K562 (cell line): Measurements from ENCODE around the gene ZRANB3. TPM values are rescaled to one million over a fixed set of nuclear protein-coding genes. Genes with fewer than 3 reads are reported as not detected.

ENCODE experiments used
- ATAC-seq: fragments of 200-7000 bp; cut with Tn5 transposase; 3 replicates; pipeline ENCODE4 v1.9.1; 2020; ENCODE audit warnings: moderate library complexity
- BruUV-seq: library from RNA; stranded (reverse); fragments of 400-500 nt; replicated peaks from 2 replicates; lab custom pipeline; 2021; lab: Mats Ljungman, UMichigan
- CTCF ChIA-PET: fragments of 300-600 bp; formaldehyde crosslinking; extraction: SDS; loops from one replicate; lab custom pipeline; 2021; ENCODE audit warnings: low intra/inter-chr PET ratio; lab: Yijun Ruan, JAX
- POLR2A ChIA-PET: fragments of 300-600, 350-650 bp; sonication (Branson Sonifier 250); formaldehyde crosslinking; extraction: SDS; loops from one replicate; lab custom pipeline; 2021; ENCODE audit warnings: antibody characterized with exemption, inconsistent platforms; lab: Yijun Ruan, JAX
- DNase-seq, 4 experiments: peaks; one replicate each; pipeline versions ENCODE4 v3.0.0 to v3.0.0-alpha.2; 2011 to 2018; ENCODE audit warnings: low spot score in 3 of 4, mixed read lengths in 3 of 4; ENCODE audit errors: extremely low read depth in 1 of 4
- FAIRE-seq: peaks from 2 replicates; lab custom pipeline; 2011; peaks lifted over from hg19 to GRCh38; lab: Jason Lieb, UNC
- H2AFZ ChIP-seq: 2 replicates; pipeline ENCODE4 v1.6.0; 2011; ENCODE audit warnings: low read depth, low read length, control low read depth, inconsistent platforms
- H3K27ac ChIP-seq: fragments of 200-600 bp; 3 replicates; pipeline ENCODE4 v1.8.0; 2011; ENCODE audit warnings: low read depth, mild to moderate bottlenecking, control low read depth, inconsistent platforms, low read length, moderate library complexity, mixed read lengths; ENCODE audit errors: extremely low read depth
- H3K27me3 ChIP-seq, 2 experiments: fragments of 300-600 bp in 1 of 2; 2 replicates in 1 of 2; 3 replicates in 1 of 2; pipeline versions ENCODE4 v1.6.0 to v1.8.0; 2011; ENCODE audit warnings: inconsistent platforms in 2 of 2, low read length in 2 of 2, mild to moderate bottlenecking in 1 of 2, mixed read lengths in 1 of 2, moderate library complexity in 1 of 2; ENCODE audit not compliant: control insufficient read depth in 2 of 2, insufficient read depth in 2 of 2
- H3K36me3 ChIP-seq: fragments of 300-600 bp; 3 replicates; pipeline ENCODE4 v1.8.0; 2011; ENCODE audit warnings: mild to moderate bottlenecking, low read length, inconsistent platforms; ENCODE audit not compliant: control insufficient read depth, insufficient read depth
- H3K4me1 ChIP-seq, 2 experiments: fragments of 200-600 bp in 1 of 2; replicated peaks in 1 of 2; 2 replicates in 1 of 2; 3 replicates in 1 of 2; pipeline versions ENCODE4 v1.5.1 to v1.8.0; 2011; ENCODE audit warnings: inconsistent platforms in 2 of 2, low read length in 2 of 2, mild to moderate bottlenecking in 1 of 2, mixed read lengths in 1 of 2, moderate library complexity in 1 of 2; ENCODE audit not compliant: control insufficient read depth in 2 of 2, insufficient read depth in 2 of 2
- H3K4me2 ChIP-seq: 2 replicates; pipeline ENCODE4 v1.6.1; 2011; ENCODE audit warnings: low read length, control low read depth, inconsistent platforms, mixed read lengths; ENCODE audit not compliant: insufficient read depth
- H3K4me3 ChIP-seq: fragments of 200-600 bp; sonication (generic), shearing (Covaris generic); 2 replicates; pipeline ENCODE4 v1.5.1; 2016; ENCODE audit warnings: control low read depth, inconsistent platforms
- H3K79me2 ChIP-seq: fragments of 200-600 bp; 3 replicates; pipeline ENCODE4 v1.8.0; 2011; ENCODE audit warnings: low read length, inconsistent platforms; ENCODE audit not compliant: control insufficient read depth, insufficient read depth
- H3K9ac ChIP-seq, 2 experiments: 2 replicates each; pipeline versions ENCODE4 v1.6.0 to v1.6.1; 2011; ENCODE audit warnings: low read depth in 2 of 2, low read length in 2 of 2, control low read depth in 1 of 2, inconsistent platforms in 1 of 2, mild to moderate bottlenecking in 1 of 2, mixed read lengths in 1 of 2; ENCODE audit not compliant: insufficient read depth in 1 of 2
- H3K9me1 ChIP-seq: one replicate; pipeline ENCODE4 v1.6.0; 2011; ENCODE audit warnings: inconsistent platforms, mild to moderate bottlenecking, low read length, moderate library complexity; ENCODE audit not compliant: control insufficient read depth, insufficient read depth
- H3K9me3 ChIP-seq: replicated peaks from 2 replicates; pipeline ENCODE4 v1.5.1; 2011; ENCODE audit warnings: low read depth, low read length, inconsistent platforms; ENCODE audit not compliant: control insufficient read depth, insufficient read depth
- H4K20me1 ChIP-seq: replicated peaks from 2 replicates; pipeline ENCODE4 v1.6.1; 2011; ENCODE audit warnings: low read length, inconsistent platforms, mixed read lengths; ENCODE audit not compliant: control insufficient read depth, insufficient read depth
- ATF4 ChIP-seq: fragments of 450-650 bp; formaldehyde crosslinking; IDR thresholded peaks from 2 replicates; pipeline ENCODE4 v1.4.0; 2022; ENCODE audit warnings: mild to moderate bottlenecking, moderate library complexity
- BRCA1 ChIP-seq, 2 experiments: fragments of 450-650 bp in 1 of 2; sonication (generic) in 1 of 2; formaldehyde crosslinking in 1 of 2; IDR thresholded peaks; 2 replicates each; pipeline versions ENCODE4 v1.5.0 to v1.6.1; 2017 to 2020; ENCODE audit warnings: mild to moderate bottlenecking in 1 of 2, missing genetic modification reagents in 1 of 2
- GTF2F1 ChIP-seq: IDR thresholded peaks from 2 replicates; pipeline ENCODE4 v1.6.1; 2011; ENCODE audit warnings: low read depth, low read length, improper control_type of control experiment
- KLF16 ChIP-seq: IDR thresholded peaks from 2 replicates; pipeline ENCODE4 v1.6.1; 2016; ENCODE audit warnings: antibody characterized with exemption
- MCM2 ChIP-seq: fragments of 450-650 bp; IDR thresholded peaks from 2 replicates; pipeline ENCODE4 v1.6.1; 2017; ENCODE audit warnings: low read depth, mild to moderate bottlenecking
- NFE2 ChIP-seq: IDR thresholded peaks from 2 replicates; pipeline ENCODE4 v1.6.1; 2014; ENCODE audit warnings: antibody characterized with exemption, low read depth
- NFIC ChIP-seq: fragments of 450-650 bp; IDR thresholded peaks from 2 replicates; pipeline ENCODE4 v1.6.1; 2017; ENCODE audit warnings: mild to moderate bottlenecking, inconsistent platforms
- NKRF ChIP-seq: fragments of 450-650 bp; IDR thresholded peaks from 2 replicates; pipeline ENCODE4 v1.6.1; 2016; ENCODE audit warnings: borderline replicate concordance
- SRSF7 ChIP-seq: fragments of 200-400 bp; formaldehyde crosslinking; optimal IDR thresholded peaks from 2 replicates; pipeline ENCODE3; 2017; ENCODE audit warnings: mild to moderate bottlenecking, low read depth, low read length
- STAT6 ChIP-seq: sonication (generic); formaldehyde crosslinking; IDR thresholded peaks from 2 replicates; pipeline ENCODE4 v1.8.1; 2023; ENCODE audit warnings: mild to moderate bottlenecking, missing genetic modification reagents
- TSHZ1 ChIP-seq: fragments of 250-450 bp; sonication (Bioruptor Pico); IDR thresholded peaks from 2 replicates; pipeline ENCODE4 v1.4.0; 2020; ENCODE audit warnings: mild to moderate bottlenecking, moderate library complexity
- U2AF2 ChIP-seq: fragments of 200-400 bp; formaldehyde crosslinking; optimal IDR thresholded peaks from 2 replicates; pipeline ENCODE3; 2017; ENCODE audit warnings: low read depth, mild to moderate bottlenecking, low read length
- ZNF655 ChIP-seq: fragments of 250-450 bp; sonication (Bioruptor Pico); IDR thresholded peaks from 2 replicates; pipeline ENCODE4 v1.5.0; 2021
- WGBS: fragments of 100-300 bp; shearing (Covaris generic); methylation state at CpG from one replicate; pipeline ENCODE4 v1.1.6; 2016; ENCODE audit warnings: low coverage, mixed read lengths; ENCODE audit not compliant: insufficient coverage; ENCODE audit errors: missing lambda C conversion rate; 5-methylcytosine and 5-hydroxymethylcytosine counted together
- in situ Hi-C: fragments of 300-500 bp; cut with MboI; formaldehyde crosslinking; loops from 4 replicates; pipeline ENCODE4 v1.15.0; 2018; ENCODE audit warnings: inconsistent platforms, mixed read lengths
- intact Hi-C: fragments of 100-400 bp; cut with micrococcal nuclease; formaldehyde crosslinking; loops from 2 replicates; pipeline ENCODE4 v1.14.2; 2022
- polyA plus RNA-seq, 8 experiments: library from polyadenylated mRNA; depleted of rRNA in 4 of 8; stranded (reverse) in 5 of 8; unstranded in 3 of 8; fragments of >200 nt; fragmentation: Nextera tagmentation in 2 of 8; fragmentation: Illumina TruSeq in 1 of 8; extraction: Ambion mirVana in 2 of 8; extraction: Trizol in 1 of 8; gene quantifications; 2 replicates each; pipeline versions ENCODE4 v1.2.1 to v1.2.3, GENCODE V29; 2011 to 2014; ENCODE audit warnings: inconsistent platforms in 1 of 8, missing spikeins in 1 of 8
- total RNA-seq, 7 experiments: library from RNA; depleted of rRNA in 6 of 7; stranded (reverse); fragments of >200 nt in 6 of 7; fragmentation: Illumina TruSeq in 2 of 7; extraction: Trizol in 2 of 7; gene quantifications; 2 replicates each; pipeline versions ENCODE4 v1.2.1 to v1.2.3, GENCODE V29; 2011 to 2021; ENCODE audit warnings: low replicate concordance in 1 of 7

ZRANB3 gene
- total and polyA plus RNA-seq, 9 of the 15 experiments (the other 6 are each of a cell fraction or from before 2014, with no cell fraction given) = 8.6 to 21.3 (median 14.7) TPM

GRCh38 chr2:135212757-135213156, 318.3 kb downstream of the ZRANB3 start:
- Histone ChIP-seq H3K4me2 (no peak overlapping the region), H3K9me1 (no peaks in the 10 kb centered on the region), H3K4me3 (no peak overlapping the region), H3K27ac (no peak overlapping the region), H3K79me2 (no peaks in the 10 kb centered on the region), H3K27me3 (no peaks in the 10 kb centered on the region), H3K4me1 (no peaks in the 10 kb centered on the region), H3K9me3 (no peaks in the 10 kb centered on the region), H3K9ac (no peak overlapping the region), H3K36me3 (no peaks in the 10 kb centered on the region), H2AFZ (no peak overlapping the region), H4K20me1 (no peaks in the 10 kb centered on the region)
- POLR2A ChIA-PET = interaction anchor here (1.2 kb wide), 1 partner anchor 15 kb away, joined by 3 read pairs; no protein-coding TSS in a partner anchor
- FAIRE-seq (no peak), DNase-seq (no peak), ATAC-seq (no peak)
- in situ Hi-C loops (no loop called here), intact Hi-C loops (no loop called here)
- CTCF ChIA-PET = no interaction called here
- no TSS peak for BruUV-seq
- WGBS = 50% methylated on average over 2 of the region's 2 CpGs
- no peak for TF ChIP-seq STAT6 (CRISPR knock-in tag)
- no peak for TF ChIP-seq TSHZ1
- TF ChIP-seq SRSF7 = no peak
- no peak for TF ChIP-seq KLF16
- no peak for TF ChIP-seq BRCA1 (IDR thresholded peaks at IDR 0.05)
- no peak for TF ChIP-seq BRCA1 (CRISPR knock-in tag; IDR thresholded peaks at IDR 0.05)
- TF ChIP-seq NFE2 = no peak
- no peak for TF ChIP-seq NKRF
- TF ChIP-seq ATF4 (CRISPR knock-in tag) = no peak
- TF ChIP-seq U2AF2 = no peak
- TF ChIP-seq GTF2F1 = no peak
- no peak for TF ChIP-seq MCM2
- no peak for TF ChIP-seq ZNF655 (CRISPR knock-in tag)
- no peak for TF ChIP-seq NFIC
